Measurements from ENCODE around the gene ZC3H8. TPM values are rescaled to one million over a fixed set of nuclear protein-coding genes. Genes with fewer than 3 reads are reported as not detected.
"Not testable (repeated sequence)": the region's sequence is repeated elsewhere in the genome, so short reads cannot be mapped to it uniquely, and the experiment has no call there.

The ZC3H8 gene
- total RNA-seq, 1 donor from 2014 or later: 7.5 TPM

DNA sequence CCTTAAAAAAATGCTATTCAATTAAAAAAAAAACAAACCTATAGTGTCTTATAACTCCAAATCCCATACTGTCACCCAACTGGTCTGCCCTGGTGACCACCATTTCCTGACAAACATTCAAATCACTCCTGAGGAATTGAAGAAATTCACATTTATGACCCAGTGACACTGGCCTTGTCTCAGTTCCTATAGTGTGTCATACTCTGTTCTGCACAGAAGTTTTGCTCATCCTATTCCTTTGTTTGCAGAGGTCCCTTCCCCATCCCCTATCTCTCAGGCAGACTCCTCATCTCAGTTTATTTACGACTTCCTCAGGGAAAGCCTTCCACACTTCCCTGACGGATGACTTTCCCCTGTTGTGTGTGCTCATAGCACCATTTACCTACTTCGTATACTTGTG, 35.2 kb upstream of the ZC3H8 start:
- peaks cover 2% of the 10 kb centered on the region for H3K9me3 Mint-ChIP-seq (ENCODE audit: unreplicated experiment)
- FAIRE-seq (no peak), DNase-seq (ENCODE audit: low read depth) (no peak)
- H3K27ac ChIP-seq (ENCODE audit: low read depth, low read length): no peak overlapping the region
- no peak overlapping the region for H3K4me3 Mint-ChIP-seq (ENCODE audit: unreplicated experiment)
- no peaks in the 10 kb centered on the region for H3K36me3 Mint-ChIP-seq (ENCODE audit: low read depth, unreplicated experiment)
- H3K4me1 Mint-ChIP-seq (ENCODE audit: low read depth, unreplicated experiment): no peaks in the 10 kb centered on the region
- no peaks in the 10 kb centered on the region for H4K20me1 ChIP-seq (ENCODE audit: insufficient read depth, low read length)
- no peaks in the 10 kb centered on the region for H3K9me3 ChIP-seq (ENCODE audit: insufficient read depth, low read depth, low read length)
- H3K9ac ChIP-seq (ENCODE audit: low read length): no peak overlapping the region
- H2AFZ ChIP-seq (ENCODE audit: low read depth, low read length): no peak overlapping the region
- no peaks in the 10 kb centered on the region for H3K36me3 ChIP-seq (ENCODE audit: insufficient read depth, low read length)
- H3K27me3 Mint-ChIP-seq (ENCODE audit: low read depth, unreplicated experiment): no peaks in the 10 kb centered on the region
- no peak for TF ChIP-seq EZH2 (IDR thresholded peaks at IDR 0.05; ENCODE audit: insufficient read depth, low read length)
- no peak for TF ChIP-seq CTCF (IDR thresholded peaks at IDR 0.05; ENCODE audit: insufficient read depth, low read depth, low read length)
- no peaks in the 10 kb centered on the region for H3K27me3 ChIP-seq (ENCODE audit: insufficient read depth, low read length)
- no peak overlapping the region for H3K4me2 ChIP-seq (ENCODE audit: low read length)
- H3K79me2 ChIP-seq (ENCODE audit: insufficient read depth, low read length): no peaks in the 10 kb centered on the region
- no peaks in the 10 kb centered on the region for H3K4me1 ChIP-seq (ENCODE audit: insufficient read depth, low read length)
- no peak overlapping the region for H3K4me3 ChIP-seq (ENCODE audit: insufficient read depth, low read depth, low read length)
- no peak overlapping the region for H3K27ac Mint-ChIP-seq (ENCODE audit: unreplicated experiment)

- not testable (repeated sequence) for H3K27me3 Mint-ChIP-seq (ENCODE audit: low read depth, unreplicated experiment); H3K4me1 ChIP-seq (ENCODE audit: insufficient read depth, low read length); FAIRE-seq; H4K20me1 ChIP-seq (ENCODE audit: insufficient read depth, low read length); H3K4me3 Mint-ChIP-seq (ENCODE audit: unreplicated experiment); H3K4me3 ChIP-seq (ENCODE audit: insufficient read depth, low read depth, low read length); H3K27ac ChIP-seq (ENCODE audit: low read depth, low read length); H3K4me1 Mint-ChIP-seq (ENCODE audit: low read depth, unreplicated experiment); H3K9ac ChIP-seq (ENCODE audit: low read length); H3K9me3 Mint-ChIP-seq (ENCODE audit: unreplicated experiment); H3K4me2 ChIP-seq (ENCODE audit: low read length); H2AFZ ChIP-seq (ENCODE audit: low read depth, low read length); H3K36me3 Mint-ChIP-seq (ENCODE audit: low read depth, unreplicated experiment); H3K27ac Mint-ChIP-seq (ENCODE audit: unreplicated experiment); H3K9me3 ChIP-seq (ENCODE audit: insufficient read depth, low read depth, low read length); H3K36me3 ChIP-seq (ENCODE audit: insufficient read depth, low read length); H3K27me3 ChIP-seq (ENCODE audit: insufficient read depth, low read length); H3K79me2 ChIP-seq (ENCODE audit: insufficient read depth, low read length)
- DNase-seq (ENCODE audit: low read depth): peak; percentile 17
Observed at GRCh38 chr2:112283535-112283934, 28.7 kb upstream of the ZC3H8 start.

DNA sequence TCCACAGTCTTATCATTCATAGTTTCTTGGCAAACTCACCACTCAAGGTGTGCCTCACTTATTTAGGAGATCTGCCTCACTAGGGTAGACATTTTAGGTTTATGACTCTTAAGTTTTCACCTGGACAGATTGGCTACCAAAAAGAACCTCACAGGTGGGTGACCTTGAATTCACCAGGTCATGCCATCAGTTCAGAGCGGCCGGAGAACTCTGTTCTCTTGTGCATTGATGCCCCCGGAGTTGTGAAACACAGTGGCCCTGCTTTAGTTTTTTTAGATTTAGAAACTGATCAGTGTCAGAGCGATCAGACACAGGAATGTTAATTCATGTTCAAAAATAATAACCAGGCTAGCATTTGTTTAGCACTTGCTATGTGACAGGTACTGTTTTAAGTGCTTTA, 27.2 kb upstream of the ZC3H8 start:
- H3K4me3 Mint-ChIP-seq (ENCODE audit: unreplicated experiment); H2AFZ ChIP-seq (ENCODE audit: low read depth, low read length); H3K9ac ChIP-seq (ENCODE audit: low read length); H3K79me2 ChIP-seq (ENCODE audit: insufficient read depth, low read length); H3K27me3 ChIP-seq (ENCODE audit: insufficient read depth, low read length); FAIRE-seq; DNase-seq (ENCODE audit: low read depth); H3K4me1 ChIP-seq (ENCODE audit: insufficient read depth, low read length); H4K20me1 ChIP-seq (ENCODE audit: insufficient read depth, low read length); H3K9me3 ChIP-seq (ENCODE audit: insufficient read depth, low read depth, low read length); H3K4me3 ChIP-seq (ENCODE audit: insufficient read depth, low read depth, low read length); H3K36me3 ChIP-seq (ENCODE audit: insufficient read depth, low read length); H3K36me3 Mint-ChIP-seq (ENCODE audit: low read depth, unreplicated experiment); H3K4me2 ChIP-seq (ENCODE audit: low read length); H3K4me1 Mint-ChIP-seq (ENCODE audit: low read depth, unreplicated experiment); H3K27me3 Mint-ChIP-seq (ENCODE audit: low read depth, unreplicated experiment); H3K27ac Mint-ChIP-seq (ENCODE audit: unreplicated experiment); H3K9me3 Mint-ChIP-seq (ENCODE audit: unreplicated experiment); H3K27ac ChIP-seq (ENCODE audit: low read depth, low read length): not testable (repeated sequence)

All from astrocyte (in vitro differentiated cells and primary cell).